Transverse colon (tissue), 4 donors: ENCODE data around the gene AKT1S1. TPM values are rescaled to one million over a fixed set of nuclear protein-coding genes. Genes with fewer than 3 reads are reported as not detected.

Source experiments
- small RNA-seq, 4 donors: library from RNA; depleted of rRNA; stranded (forward); fragments of <200 nt; gene quantifications; one replicate each; pipeline ENCODE3, GENCODE V24; 2016
- total RNA-seq, 4 donors: library from RNA; depleted of rRNA; stranded (reverse); fragments of >200 nt; gene quantifications; one replicate each; pipeline ENCODE4 v1.1.0, GENCODE V29; 2016

Gene AKT1S1
- total RNA-seq, 4 donors from 2014 or later: 15.3 to 29.7 (median 22.7) TPM

Small RNA genes within 50 kb of the gene (small RNA-seq; reads per million reads assigned to genes)
- 0 to 0.18 (median 0.13) reads per million in 4 donors for gene MIR4749

Other genes starting within 250 kb of the AKT1S1 start
- 10 to 100 TPM; 31.8 to 97.6 (median 58.2) TPM for gene RRAS, start 237.2 kb downstream of the AKT1S1 start, total RNA-seq
- 100 to 1,000 TPM in 1 of 4 donors, 10 to 100 TPM in 3; 20.2 to 118 (median 32.7) TPM for gene SCAF1, start 235.1 kb downstream of the AKT1S1 start, total RNA-seq
- 100 to 1,000 TPM in 2 of 4 donors, 10 to 100 TPM in 2; 73.0 to 164 (median 104) TPM for gene IRF3, start 211.5 kb downstream of the AKT1S1 start, total RNA-seq
- 10 to 100 TPM in 1 of 4 donors, 1 to 10 TPM in 3; 5.4 to 10.2 (median 6.9) TPM for gene BCL2L12, start 211.4 kb downstream of the AKT1S1 start, total RNA-seq
- 100 to 1,000 TPM in 1 of 4 donors, 10 to 100 TPM in 3; 45.6 to 116 (median 70.3) TPM for gene PRMT1, start 200.1 kb downstream of the AKT1S1 start, total RNA-seq
- gene ADM5, start 187.8 kb downstream of the AKT1S1 start, total RNA-seq: under 1 TPM in 2 of 4 donors, not detected in 2; 0.41 to 0.95 TPM
- 10 to 100 TPM in 1 of 4 donors, 1 to 10 TPM in 3; 1.5 to 10.9 (median 2.2) TPM for gene CPT1C, start 186.2 kb downstream of the AKT1S1 start, total RNA-seq
- gene TSKS, start 114.0 kb downstream of the AKT1S1 start, total RNA-seq: 10 to 100 TPM in 1 of 4 donors, under 1 TPM in 2, not detected in 1; 0.32 to 12.7 (median 0.82) TPM
- 100 to 1,000 TPM in 2 of 4 donors, 10 to 100 TPM in 2; 71.1 to 125 (median 93.0) TPM for gene AP2A1, start 110.4 kb downstream of the AKT1S1 start, total RNA-seq
- 10 to 100 TPM; 10.2 to 20.1 (median 13.1) TPM for gene FUZ, start 64.1 kb downstream of the AKT1S1 start, total RNA-seq
- 10 to 100 TPM; 26.9 to 46.6 (median 38.7) TPM for gene MED25, start 59.1 kb downstream of the AKT1S1 start, total RNA-seq
- 100 to 1,000 TPM in 1 of 4 donors, 10 to 100 TPM in 3; 62.3 to 203 (median 66.8) TPM for gene PTOV1, start 26.2 kb downstream of the AKT1S1 start, total RNA-seq
- 100 to 1,000 TPM in 2 of 4 donors, 10 to 100 TPM in 2; 60.8 to 128 (median 99.6) TPM for gene PNKP, start 9.8 kb downstream of the AKT1S1 start, total RNA-seq
- gene TBC1D17, start 347 bp upstream of the AKT1S1 start, total RNA-seq: 10 to 100 TPM; 26.4 to 80.8 (median 47.9) TPM
- gene IL4I1, start 19.5 kb upstream of the AKT1S1 start, total RNA-seq: 1 to 10 TPM in 1 of 4 donors, not detected in 3; 2.1 TPM
- gene ATF5, start 51.9 kb upstream of the AKT1S1 start, total RNA-seq: 10 to 100 TPM in 1 of 4 donors, 1 to 10 TPM in 3; 2.6 to 10.5 (median 5.4) TPM
- gene NUP62, start 52.1 kb upstream of the AKT1S1 start, total RNA-seq: 100 to 1,000 TPM in 1 of 4 donors, 10 to 100 TPM in 3; 30.3 to 136 (median 32.6) TPM
- gene SIGLEC11, start 83.8 kb upstream of the AKT1S1 start, total RNA-seq: 1 to 10 TPM in 2 of 4 donors, not detected in 2; 1.2 to 3.2 TPM
- gene VRK3, start 148.0 kb upstream of the AKT1S1 start, total RNA-seq: 10 to 100 TPM; 26.3 to 67.7 (median 50.0) TPM
- 10 to 100 TPM in 2 of 4 donors, 1 to 10 TPM in 1, under 1 TPM in 1; 1.00 to 60.2 (median 7.9) TPM for gene ZNF473, start 148.7 kb upstream of the AKT1S1 start, total RNA-seq